Neural progenitor cell (in vitro differentiated cells): ENCODE results near the gene PIP5K1B.

ENCODE experiments used
- CTCF ChIP-seq: fragments of 200-600 bp; sonication (generic); IDR thresholded peaks from 2 replicates; pipeline ENCODE4 v1.5.1; 2017; ENCODE audit warnings: antibody characterized with exemption, mild to moderate bottlenecking
- EZH2 ChIP-seq: fragments of 200-600 bp; sonication (generic); IDR thresholded peaks from 2 replicates; pipeline ENCODE4 v1.6.1; 2017; ENCODE audit warnings: antibody characterized with exemption, mild to moderate bottlenecking, moderate library complexity

GRCh38 chr9:68961587-68961986 lies 256.5 kb downstream of the PIP5K1B start:
- TF ChIP-seq CTCF: no peak
- TF ChIP-seq EZH2: no peak
